DMS53 treated with DMSO at 0.1 percent for 48 hours (cell line): ENCODE data around the gene CMTR1.
"Not testable (repeated sequence)": the region's sequence is repeated elsewhere in the genome, so short reads cannot be mapped to it uniquely, and the experiment has no call there.

ENCODE experiments used
- DNase-seq: peaks from one replicate; lab custom pipeline; 2025; ENCODE audit not compliant: unreplicated experiment; lab: John Stamatoyannopoulos, UW

Gene CMTR1, protein sequence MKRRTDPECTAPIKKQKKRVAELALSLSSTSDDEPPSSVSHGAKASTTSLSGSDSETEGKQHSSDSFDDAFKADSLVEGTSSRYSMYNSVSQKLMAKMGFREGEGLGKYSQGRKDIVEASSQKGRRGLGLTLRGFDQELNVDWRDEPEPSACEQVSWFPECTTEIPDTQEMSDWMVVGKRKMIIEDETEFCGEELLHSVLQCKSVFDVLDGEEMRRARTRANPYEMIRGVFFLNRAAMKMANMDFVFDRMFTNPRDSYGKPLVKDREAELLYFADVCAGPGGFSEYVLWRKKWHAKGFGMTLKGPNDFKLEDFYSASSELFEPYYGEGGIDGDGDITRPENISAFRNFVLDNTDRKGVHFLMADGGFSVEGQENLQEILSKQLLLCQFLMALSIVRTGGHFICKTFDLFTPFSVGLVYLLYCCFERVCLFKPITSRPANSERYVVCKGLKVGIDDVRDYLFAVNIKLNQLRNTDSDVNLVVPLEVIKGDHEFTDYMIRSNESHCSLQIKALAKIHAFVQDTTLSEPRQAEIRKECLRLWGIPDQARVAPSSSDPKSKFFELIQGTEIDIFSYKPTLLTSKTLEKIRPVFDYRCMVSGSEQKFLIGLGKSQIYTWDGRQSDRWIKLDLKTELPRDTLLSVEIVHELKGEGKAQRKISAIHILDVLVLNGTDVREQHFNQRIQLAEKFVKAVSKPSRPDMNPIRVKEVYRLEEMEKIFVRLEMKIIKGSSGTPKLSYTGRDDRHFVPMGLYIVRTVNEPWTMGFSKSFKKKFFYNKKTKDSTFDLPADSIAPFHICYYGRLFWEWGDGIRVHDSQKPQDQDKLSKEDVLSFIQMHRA

DNA sequence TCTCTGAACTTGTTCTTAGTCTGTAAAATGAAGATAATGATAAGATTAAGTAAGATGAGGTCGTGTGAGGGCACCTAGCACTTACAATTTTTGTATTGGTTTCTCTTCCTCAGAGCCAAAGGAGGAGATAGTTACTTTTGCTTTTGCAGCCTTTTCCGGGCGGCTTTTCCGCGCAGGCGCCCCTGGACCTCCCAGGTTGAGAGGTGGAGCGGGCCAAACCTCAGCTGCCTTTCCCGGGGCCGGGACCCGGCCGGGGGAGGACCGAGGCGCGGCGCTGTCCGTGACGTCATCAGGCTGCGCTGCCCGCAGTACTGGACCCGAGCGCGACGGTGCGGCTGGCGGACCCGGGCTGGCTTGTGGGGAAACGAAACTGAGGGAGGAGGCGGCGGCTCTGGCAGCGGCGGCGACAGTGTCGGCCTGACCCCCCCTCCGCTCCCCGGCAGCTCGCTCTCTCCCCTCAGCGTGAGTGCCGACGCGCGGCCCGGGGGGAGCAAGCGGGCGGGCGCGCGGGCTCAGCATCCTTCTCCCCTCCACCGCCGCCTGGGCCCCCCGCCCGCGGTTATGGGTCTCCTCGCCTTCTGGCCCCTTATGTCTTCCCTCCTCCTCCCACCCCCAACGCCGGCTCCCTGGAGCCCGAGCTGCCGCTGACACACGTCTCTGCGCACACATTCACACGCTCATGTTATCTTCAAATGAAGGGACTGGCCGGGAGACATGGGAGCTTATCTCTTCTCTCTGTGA is at the start of gene CMTR1:
CMTR1 (plus strand) TSS at position 306 of the 741 bp plus-strand sequence. CDS start 2,409 bp downstream, outside the sequence.
- peak; percentile 74 for DNase-seq

DNA sequence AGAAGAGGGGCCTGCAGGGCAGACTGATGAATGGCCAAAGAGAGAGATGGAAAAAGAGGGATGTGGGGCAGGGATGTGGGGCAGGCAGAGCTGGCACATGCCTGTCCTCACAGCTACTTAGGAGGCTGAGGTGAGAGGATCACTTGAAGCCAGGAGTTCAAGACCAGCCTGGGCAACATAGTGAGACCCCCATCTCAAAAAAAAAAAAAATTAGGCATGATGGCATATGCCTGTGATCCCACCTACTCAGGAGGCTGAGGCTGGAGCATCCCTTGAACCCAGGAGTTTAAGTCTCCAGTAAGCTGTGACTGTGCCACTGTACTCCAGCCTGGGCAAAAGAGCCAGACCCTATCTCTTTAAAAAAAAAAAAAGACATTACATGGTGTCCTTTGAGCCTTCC is 44.4 kb upstream of the CMTR1 start:
- DNase-seq = no peak

DNA sequence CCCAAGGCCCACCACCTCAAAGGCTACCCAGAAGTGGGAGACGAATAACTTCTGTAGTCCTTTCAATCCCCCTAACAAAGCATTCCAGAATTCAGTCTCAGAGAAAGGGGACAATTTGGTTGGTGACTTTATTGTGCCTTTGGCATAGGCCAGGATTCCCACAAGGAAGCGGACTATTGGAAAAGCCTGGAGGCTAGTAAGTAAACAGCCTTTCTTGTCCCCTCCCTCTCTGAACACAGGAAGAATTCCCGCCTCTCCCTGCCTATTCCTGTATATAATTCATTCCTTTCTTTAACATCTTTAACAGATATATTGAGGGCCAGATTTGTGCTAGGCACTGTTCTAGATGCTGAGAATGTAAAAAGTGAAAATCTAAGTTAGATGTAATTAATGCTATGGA is 43.2 kb upstream of the CMTR1 start:
- no peak for DNase-seq

DNA sequence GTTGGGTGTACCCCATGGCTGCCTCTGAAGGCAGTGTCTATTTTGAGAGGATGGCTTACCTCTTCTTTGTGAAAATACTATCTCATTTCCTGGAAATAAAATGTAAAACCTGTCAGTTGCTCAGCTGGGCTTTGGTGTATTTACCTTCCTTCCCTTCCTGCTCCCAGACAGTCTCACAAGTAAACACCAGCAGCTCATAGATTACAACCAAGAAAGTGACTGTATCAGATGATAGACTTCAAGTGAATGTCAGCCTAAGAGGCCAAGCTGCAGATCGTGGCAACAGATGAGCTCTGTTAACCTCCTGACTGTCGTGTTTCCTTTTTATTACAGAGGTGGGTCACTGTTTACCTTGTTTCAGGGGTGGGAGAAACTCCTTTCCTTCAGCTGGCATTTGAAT is 41.9 kb upstream of the CMTR1 start:
- no peak for DNase-seq

DNA sequence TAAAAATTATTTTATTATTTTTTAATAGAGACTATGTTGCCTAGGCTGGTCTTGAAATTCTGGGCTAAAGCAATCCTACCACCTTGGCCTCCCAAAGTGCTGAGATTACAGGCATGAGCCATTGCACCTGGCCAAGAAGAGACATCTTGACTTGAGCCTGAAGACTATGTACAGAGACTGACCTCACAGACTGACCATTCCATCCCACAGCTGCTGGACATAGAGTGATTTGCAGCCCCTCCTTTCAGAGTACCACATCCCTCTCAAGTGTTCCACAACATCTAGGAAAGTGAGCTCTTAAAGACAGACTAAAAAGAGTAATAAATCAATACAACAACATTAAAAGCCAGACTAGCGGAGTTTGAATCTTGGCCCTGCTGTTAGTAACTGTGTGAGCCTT is 40.2 kb upstream of the CMTR1 start:
- DNase-seq = no peak

DNA sequence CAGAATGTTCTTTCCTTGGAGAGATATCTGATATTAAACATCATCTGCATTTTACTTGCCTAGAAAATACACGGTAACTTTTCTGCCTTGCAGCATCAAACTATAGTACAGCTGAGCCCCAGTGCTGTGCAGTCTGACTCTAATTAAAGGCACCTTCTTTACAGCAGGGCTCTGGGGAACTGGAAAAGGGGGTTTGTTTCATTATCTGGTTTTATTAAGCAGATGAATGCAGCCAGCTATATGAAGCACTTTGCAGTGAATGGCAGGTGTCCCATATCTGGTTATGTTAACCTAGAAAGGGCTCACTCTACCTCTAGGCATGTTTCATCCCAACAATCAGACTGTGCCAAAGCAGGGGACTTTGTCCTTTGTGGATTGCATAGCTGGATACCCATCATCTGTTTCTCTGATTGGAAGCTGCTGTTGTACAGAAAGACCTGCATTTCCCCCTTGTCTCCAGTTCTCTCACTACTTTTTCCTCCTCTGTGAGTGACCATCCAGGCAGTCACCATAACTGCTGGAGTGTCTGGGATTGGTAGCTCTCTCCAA is 39.6 kb upstream of the CMTR1 start:
- no peak for DNase-seq

DNA sequence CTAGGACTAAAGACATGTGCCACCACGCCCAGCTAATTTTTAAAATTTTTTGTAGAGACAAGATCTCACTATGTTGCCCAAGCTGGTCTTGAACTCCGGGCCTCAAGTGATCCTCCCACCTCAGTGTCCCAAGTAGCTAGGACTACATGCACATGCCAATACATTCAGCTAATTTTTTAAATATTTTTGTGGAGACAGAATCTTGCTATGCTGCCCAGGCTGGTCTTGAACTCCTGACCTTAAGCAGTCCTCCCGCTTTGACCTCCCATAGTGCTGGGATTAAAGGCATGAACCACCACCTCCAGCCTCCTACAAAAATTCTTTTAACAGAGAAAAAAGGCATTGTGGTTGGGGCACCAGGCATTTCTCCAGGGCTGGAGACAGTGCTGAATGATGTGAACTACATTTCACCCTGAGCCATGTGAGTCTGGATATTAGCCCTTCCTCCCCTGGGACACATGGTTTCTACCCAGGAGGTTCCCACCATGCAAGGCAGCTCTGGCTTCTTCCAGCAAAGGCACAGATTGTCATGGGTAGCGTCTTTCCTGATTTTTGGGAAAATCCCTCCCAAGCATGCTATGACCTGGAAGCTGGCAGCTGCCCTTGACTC is 36.3 kb upstream of the CMTR1 start:
- DNase-seq = no peak

DNA sequence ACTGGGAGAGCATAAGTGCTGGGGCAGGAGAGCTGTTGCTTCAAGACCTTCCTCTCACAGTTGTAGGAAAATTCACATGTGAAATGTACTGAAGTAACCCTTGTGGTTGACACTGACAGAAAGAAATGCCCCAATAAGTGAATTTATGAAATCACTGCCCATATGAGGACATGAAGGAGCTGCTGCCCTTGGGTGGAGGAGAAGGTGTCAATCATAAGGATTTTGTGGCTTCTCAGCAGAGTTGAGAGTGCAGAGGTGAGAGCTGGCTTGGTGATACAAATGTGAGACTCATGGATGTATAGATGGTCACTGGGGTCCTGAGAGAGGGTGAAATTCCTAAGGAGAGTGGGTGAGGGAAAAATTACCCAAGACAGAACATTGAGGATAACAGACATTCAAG is 33.9 kb upstream of the CMTR1 start:
- DNase-seq = no peak

DNA sequence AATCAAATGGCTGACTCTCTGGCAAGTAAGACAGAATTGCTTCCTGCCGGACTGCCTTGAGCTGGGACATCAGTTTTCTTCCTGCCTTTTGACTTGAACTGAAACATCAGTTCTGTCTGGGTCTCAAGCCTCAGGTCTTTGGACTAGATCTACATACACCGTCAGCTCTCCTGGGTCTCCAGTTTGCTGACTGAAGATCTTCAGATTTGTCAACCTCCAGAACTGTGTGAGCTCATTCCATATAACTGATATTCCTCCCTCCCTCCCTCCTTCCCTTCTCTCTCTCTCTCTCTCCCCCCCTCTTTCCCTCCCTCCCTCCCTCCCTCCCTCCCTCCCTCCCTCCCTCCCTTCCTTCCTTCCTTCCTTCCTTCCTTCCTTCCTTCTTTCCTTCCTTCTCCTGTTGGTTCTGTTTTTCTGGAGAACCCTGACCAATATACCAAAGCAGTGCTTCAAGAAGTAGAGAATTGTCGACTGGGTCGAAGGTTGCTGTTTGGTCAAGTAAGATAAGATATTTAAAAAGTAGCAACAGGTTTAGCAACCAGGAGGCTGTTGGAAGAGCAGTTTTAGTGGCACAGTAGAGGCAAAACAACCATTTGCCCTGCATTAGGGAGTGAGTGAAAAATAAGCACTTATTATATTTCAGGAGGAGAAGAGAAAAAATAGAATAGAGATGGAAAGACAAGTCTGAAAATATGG is 33.1 kb upstream of the CMTR1 start:
- no peak for DNase-seq

DNA sequence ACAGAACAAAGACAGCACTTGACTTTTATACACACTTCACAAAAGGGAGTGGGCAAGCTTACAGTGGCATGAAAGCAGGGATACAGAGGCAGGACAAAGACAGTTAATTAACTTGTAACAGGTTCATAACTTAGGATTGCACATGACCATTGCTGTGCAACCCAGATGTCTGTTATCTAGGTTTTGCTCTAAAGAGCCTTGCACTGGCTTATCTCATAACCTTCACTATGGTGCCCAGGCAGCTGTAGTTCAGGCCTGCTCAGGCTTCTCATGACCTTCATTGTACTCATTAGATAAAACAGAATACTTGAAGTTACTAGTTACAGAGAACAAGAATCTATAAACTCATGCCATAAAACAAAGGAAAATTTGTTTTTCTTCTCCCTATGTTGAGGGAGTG is 31.4 kb upstream of the CMTR1 start:
- DNase-seq = not testable (repeated sequence)

DNA sequence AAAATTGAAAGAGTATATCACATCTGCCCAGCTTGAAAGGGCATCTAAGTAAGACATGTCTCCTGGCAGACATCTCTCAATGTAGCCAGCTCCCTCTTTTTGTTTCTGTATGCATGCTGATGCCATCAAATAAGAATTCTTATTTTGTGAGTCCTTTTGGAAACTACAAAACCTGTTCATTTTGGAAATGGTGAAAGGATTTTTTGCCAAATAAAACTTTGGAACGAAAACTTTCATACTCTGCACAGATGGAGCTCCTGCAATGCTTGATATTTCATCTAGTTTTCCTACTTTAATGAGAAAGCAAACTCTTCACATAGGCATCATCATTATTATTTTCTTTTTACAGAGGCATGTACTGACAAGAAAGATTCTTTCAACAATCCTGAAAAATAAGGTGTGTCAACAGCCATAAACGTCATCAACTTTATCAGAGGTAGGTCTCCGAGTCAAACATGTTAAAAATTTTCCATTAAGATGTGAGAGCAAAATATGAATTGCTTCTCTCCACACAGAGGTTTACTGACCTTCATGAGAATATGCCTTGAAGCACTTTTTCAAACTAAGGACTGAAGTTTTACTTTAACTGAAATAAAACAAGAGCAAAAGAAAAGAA is 26.2 kb upstream of the CMTR1 start:
- DNase-seq = no peak

DNA sequence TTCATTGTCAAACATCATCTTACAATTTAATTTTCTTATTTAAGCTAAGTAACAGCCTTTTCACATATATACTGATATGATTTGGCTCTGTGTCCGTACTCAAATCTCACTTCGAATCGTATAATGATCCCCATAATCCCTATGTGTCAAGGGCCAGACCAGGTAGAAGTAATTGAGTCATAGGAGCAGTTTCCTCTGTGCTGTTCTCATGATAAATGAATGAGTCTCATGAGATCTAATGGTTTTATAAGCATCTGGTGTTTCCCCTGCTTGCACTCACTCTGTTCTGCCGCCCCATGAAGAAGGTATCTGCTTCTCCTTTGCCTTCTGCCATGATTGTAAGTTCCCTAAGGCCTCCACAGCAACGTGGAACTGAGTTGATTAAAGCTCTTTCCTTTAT is 25.1 kb upstream of the CMTR1 start:
- DNase-seq = no peak

DNA sequence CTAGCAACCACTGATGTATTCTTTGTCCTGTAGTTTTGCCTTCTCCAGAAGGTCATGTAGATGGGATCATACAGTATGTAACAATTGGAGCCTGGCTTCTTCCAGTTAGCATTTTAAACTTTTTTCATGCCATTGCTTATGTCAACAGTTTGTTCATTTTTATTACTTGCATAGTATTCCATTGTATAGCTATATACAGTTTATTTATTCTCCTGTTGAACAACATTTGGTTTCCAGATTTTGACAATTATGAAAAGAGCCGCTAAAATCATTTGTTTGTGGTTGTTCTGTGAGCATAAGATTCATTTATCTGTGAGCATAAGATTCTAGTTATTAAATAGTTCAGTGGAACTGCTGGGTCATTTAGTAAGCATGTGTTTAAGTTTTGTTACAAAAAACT is 23.5 kb upstream of the CMTR1 start:
- no peak for DNase-seq

DNA sequence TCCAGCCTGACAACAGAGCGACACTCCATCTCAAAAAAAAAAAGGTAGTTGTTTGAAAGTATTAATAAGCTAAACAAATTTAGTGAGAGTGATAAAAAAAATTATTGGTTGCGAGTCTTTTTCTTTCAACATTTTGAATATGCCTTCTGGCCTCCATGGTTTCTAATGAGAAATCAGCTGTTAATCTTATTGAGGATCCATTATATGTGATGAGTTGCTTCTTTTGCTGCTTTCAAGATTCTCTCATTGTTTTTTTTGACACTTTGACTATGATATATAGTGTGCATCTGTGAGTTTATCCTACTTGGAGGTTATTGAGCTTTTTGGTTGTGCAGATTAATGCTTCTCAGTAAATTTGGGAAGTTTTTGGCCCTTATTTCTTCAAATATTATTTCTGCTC is 15.6 kb upstream of the CMTR1 start:
- DNase-seq = no peak

DNA sequence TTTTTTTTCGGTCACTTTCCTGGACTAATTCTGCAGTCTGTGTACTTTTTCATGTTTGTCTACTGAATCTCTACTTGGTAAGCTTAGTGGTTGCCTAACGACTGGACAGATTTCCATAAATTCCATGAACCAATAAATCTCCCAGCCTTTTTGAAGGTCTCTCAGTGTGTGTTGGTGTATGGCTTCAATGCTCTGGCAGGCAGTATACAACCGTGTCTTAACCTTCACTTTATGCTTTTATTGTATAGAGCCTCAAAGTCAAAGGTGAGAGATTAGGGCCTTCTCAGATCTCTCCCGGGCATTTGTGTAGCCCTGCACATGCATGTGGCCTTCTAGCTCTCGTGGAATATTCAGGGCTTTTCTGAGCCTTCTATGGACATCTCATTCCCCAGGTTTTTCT is 14.3 kb upstream of the CMTR1 start:
- DNase-seq = no peak

DNA sequence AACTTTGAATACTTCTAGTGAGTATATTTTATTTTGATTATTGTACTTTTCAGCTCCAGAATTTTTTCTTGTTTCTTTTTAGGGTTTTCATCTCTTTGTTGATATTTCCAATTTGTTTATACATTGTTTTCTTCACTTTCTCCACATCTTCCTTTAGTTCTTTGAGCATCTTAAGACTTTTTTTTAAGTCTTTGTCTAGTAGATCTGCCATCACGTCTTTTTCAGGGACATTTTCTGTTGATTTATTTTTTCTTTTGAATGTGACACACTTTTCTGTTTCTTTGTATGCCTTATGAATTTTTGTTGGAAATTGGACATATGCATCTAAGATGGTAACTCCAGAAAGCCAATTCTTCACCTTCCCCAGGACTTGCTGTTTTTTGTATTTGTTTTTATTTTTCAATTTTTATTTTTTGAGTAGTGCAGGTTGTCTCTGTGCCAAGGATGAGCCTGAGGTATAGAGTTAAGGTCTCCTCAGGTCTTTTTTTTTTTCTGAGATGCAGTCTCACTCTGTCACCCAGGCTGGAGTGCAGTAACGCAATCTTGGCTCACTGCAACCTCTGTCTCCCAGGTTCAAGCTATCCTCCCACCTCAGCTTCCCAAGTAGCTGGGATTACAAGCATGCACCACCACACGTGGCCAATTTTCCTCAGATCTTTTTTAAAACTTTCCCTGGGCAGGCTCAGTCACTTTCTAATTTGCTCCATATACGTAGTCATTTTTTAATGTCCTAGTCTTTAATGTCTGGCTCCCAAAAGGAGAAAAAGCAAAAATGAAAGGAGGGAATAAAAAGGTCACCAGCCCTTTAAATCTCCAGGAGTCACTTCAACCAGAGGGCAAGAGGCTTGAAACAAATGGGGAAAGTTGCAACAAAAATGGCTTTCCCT is 6.7 kb upstream of the CMTR1 start:
- no peak for DNase-seq

DNA sequence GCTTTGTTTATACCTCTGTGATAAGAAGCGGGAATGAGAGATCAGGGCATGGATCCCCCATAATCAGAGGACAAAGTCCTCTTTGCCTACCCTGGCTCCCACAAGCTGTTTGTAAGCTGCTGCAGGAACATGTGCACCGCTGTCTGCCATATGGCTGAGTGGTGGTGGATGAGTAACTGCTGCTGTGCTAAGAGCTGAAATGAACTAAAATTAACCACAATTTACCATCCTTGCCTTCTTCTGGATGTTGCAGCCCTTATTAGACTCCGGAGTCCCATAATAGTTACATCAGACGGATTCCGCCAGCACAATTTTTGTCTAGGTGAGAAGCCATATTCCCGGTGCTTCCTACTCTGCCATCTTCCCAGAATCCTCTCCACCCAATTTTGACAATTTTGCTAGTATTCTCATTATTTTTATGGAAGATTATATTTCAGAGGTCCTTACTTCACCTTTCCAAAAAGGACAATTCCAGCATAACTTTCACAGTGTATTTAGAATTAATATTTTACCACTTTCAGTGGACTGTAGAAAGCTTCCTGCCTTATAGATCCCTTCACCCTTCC is 6.0 kb upstream of the CMTR1 start:
- DNase-seq = no peak

DNA sequence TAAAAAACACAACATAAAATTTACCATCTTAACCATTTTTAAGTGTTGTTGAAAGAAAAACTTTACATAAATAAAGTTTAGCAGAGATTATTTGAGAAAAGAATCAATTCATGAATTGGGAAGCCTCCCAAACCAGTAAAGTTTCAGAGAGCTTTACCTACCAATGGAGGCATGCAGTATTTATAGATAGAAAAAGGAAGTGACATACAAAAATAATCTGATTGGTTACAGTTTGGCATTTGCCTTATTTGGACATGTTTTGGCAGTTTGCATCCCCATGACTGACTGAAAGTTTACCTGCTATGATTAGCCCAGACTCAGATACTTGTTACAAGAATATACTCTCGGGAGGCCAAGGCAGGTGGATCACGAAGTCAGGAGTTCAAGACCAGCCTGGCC is 3.7 kb upstream of the CMTR1 start:
- DNase-seq = no peak

DNA sequence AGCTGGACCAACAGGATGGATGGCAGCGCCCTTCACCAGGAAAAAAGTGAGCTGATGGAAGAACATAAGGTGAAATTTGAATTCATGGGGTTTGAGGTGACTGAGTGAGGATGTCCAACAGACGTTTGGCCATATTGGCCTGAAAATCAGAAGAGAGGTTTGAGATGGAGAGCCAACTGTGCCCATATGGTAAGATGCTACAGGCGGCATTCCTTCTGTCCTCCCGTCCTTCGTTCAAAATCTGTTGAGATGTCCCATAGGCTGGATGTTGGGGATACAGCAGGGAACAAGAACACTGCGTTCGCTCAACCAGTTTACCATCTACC is 468 bp upstream of the CMTR1 start:
- DNase-seq = no peak
